IPS-11a (cell line): Measurements from ENCODE around the gene BEST1.
"Not testable (repeated sequence)": the region's sequence is repeated elsewhere in the genome, so short reads cannot be mapped to it uniquely, and the experiment has no call there.

Experiments used
- H3K4me3 ChIP-seq: one replicate; pipeline ENCODE4 v1.5.1; 2013; ENCODE audit warnings: low read depth, low read length, control low read depth

BEST1 gene

DNA sequence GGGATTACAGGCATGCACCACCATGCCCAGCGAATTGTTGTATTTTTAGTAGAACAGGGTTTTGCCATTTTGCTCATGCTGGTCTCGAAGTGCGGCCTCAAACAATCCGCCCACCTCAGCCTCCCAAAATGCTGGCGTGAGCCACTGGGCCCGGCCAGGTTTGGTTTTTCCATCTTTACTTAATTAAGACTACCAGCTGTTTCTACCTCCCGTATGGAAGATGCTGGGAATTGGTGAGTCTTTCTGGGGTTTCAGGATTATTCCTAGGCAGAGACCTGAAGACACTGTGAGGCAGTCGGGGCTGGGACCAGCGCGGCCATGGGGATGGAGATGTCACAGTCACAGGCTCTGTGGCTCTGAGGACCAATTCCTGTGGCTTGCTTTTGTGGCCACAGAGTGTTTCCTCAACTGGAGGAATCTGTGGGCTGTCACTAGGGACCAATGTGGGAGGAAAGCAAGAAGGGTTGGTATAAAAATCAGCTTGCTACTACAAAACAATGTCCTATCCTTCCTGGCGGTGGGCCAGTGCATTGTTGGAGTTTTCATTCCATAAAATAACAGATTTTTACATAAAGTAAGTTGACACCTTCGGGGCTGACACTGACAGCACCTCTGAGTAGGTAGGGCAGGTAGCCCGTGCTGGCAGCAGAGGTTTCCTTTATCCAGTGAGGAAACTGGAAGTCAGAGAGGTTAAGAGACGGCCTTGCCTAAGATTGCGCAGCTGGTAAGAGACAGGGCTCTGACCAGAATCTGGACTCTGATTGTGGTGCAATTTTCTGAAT lies 25.7 kb downstream of the BEST1 start:
- no peak overlapping the region for H3K4me3 ChIP-seq

DNA sequence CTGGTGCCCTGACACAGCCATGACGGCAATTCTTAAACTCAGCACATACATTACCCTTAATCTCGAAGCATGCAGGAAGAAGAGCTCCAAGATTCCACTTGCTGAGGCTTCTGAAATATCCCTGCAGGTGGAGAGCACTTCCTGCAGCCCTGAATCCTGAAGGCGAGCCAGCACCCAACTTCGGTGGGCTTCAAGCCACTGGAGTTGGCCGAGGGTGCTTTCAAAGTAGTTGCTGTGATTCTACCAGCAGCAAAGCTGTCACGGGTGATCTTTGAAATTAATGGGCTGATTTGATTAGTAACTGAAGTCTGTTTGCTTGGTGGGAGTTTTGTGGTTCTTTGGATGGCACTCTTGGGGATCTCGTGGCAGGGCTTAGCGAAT lies 26.3 kb downstream of the BEST1 start:
- H3K4me3 ChIP-seq, result no peak overlapping the region

DNA sequence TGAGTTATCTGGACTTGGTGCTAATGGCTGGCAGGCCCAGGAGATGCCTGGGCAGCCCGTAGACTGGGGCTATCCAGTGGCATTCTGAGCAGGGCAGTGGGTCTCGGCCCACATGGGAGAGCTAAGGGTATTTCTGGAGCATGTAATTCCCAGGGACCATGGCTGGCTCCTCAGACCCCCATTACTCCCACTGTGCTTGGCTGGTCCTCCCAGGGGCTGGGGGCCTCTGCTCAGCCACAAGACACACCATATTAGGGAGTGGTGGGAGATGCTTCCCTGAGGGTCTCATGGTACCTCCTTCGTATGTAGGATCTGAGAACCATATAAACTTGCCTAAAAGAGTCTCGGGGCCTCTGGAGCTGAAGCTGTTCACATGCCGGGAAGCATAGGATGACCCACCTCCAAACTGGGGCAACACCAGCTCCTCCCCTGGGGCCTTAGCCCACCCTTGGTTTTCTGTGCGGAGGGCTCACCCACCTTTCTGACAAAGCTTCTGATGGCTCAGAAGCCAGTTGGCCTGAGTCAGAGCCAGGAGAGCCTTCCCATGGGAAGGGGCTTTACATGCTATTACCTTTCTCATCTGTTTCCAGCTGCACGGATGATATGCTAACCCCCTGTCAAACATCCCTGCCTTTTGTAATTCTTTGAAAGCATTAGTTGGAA lies 26.8 kb downstream of the BEST1 start:
- H3K4me3 ChIP-seq, result no peak overlapping the region

DNA sequence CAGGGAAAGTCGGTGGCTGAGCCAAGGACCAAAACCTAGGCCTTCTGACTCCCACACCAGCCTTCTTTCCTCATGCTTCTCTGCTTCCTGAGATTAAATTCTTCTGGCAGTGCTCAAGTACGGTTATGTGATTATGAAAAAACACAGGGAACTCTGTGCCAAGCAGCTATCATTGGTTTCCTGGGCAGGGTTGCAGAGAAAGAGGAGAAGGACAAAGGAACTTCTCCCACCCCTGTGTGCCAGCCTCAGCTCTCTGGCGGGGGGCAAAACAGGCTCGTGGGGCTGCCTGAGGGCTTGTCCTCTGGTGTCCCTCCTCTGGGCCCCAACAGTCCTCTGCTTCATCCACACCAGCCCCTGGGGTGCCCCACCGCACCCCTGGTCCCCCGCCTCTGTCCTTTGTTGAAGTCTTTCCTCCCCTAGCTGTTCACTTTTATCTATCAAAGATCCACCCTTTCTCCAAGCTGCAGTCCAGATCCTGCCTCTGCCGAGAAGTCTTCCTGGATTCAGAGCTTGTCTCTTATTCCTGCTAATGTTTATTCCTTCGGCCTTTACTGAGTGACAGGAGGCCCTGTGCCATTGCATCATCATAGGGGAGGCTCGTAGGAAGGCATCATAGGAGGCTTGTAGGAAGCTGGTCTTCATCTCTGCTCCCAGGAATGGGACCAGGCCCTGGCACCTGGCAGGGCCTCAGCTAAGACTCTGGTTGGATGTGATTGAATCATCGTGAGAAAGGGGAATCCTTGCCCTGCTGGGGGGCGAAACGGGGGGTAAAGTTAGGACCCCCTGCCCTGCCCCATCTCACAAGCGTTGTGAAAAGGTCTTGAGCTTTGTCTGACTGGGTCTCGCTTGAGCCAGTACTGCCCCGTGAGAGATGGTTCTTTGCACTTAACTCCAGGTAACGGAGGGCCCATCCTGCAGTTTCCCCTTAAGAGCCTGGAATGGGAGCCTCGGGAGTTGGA lies 28.8 kb downstream of the BEST1 start:
- no peak overlapping the region for H3K4me3 ChIP-seq

DNA sequence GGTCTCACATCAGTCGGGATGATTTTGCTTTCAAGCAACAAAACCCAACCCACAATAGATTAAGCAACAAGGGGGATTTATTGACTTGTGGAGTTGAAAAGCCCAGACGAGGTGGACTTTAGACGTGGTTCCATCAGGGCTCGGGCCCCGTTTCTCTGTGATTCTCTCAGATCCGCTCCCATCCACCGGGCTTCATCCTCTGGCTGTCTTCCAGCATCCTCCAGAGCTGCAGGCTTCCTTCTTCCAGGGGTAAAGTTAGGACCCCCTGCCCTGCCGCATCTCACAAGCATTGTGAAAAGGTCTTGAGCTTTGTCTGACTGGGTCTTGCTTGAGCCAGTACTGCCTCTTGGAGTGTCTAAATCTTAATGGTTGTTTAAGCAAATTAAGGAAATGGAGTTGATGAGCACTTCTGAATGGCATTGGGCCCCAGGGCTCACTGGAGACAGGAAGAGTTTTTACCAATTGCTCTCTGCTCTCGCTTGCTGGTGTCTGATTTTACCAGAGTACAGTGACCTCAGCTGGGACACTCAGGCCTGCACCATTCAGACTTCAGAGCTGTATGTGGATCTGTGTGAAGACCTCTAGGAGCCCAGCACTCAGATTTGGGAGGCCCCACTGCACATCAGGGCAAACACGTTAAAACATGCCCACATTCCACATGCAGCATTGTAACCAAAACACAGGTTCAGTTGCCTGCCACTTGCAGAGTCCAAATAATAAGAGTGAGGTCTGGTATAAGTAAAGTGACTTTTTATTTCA lies 30.8 kb downstream of the BEST1 start:
- no peak overlapping the region for H3K4me3 ChIP-seq

DNA sequence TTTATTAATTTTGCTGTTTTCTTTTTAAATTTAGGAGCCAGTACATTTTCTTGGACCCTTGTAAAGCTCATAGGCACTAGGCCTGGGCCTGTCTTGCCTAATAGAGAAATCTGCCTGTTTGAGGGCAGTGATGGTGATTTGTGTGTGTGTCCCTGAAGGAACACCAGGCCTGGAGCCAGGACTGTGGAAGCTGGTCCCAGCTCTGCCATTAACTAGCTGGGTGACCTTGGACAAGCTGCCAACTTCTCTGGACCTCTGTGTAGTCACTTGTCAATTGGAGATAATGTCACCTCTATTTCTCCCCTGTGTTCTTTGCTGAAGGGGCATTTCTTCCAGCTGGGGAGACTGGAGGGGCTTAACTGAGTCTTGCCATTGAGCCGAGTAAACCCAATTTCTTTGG lies 33.3 kb downstream of the BEST1 start:
- H3K4me3 ChIP-seq, result no peak overlapping the region

DNA sequence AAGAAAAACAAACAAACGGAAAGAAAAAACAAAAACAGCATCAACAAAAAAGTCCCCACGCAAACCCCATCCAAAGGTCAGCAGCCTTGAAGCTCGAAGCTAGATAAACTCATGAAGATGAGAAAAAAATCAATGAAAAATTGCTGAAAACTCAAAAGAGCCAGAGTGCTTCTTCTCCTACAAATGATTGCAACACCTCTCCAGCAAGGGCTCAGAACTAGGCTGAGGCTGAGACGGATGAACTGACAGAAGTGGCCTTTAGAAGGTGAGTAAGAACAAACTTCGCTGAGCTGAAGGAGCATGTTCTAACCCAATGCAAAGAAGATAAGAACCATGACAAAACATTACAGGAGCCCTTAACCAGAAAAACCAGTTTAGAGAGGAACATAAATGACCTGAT lies 35.7 kb downstream of the BEST1 start:
- H3K4me3 ChIP-seq, result no peak overlapping the region

DNA sequence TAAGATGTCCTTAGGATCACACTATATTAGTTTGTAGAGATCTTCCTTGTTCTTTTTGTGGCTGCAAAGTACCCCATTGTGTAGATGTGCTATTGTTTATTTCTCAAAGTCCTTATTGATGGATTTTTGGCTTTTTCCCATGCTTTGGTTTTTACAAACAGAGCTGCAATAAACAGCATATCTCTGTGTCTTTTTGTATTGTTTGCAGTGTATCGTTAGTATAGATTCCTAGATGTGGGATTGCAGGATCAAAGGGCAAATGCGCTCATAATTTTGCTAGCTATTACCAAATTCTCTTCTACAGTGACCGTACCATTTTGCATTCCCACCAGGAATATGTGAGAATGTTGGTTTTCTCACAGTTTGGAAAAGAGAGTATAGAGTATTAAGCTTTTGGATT lies 44.8 kb downstream of the BEST1 start:
- no peak overlapping the region for H3K4me3 ChIP-seq

DNA sequence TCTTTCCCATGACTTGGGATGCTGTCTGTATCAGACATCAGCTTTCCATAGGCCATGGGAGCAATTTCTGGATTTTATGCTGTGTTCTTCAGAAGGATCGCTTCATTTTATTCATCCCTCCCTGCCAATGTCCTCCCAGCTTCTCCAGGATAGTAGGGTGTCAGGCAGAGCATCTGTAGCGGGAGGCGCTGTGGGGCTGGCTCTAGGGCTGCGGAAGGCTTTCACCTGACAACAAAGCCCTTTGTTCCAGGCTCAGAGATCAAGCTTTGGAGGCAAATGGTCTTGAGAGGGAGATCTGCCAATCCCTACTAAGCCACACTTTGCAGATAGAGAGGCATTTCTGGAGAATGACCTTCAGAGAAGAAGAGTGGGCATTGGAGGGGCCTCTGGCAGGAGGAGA lies 46.8 kb downstream of the BEST1 start:
- H3K4me3 ChIP-seq, result no peak overlapping the region

DNA sequence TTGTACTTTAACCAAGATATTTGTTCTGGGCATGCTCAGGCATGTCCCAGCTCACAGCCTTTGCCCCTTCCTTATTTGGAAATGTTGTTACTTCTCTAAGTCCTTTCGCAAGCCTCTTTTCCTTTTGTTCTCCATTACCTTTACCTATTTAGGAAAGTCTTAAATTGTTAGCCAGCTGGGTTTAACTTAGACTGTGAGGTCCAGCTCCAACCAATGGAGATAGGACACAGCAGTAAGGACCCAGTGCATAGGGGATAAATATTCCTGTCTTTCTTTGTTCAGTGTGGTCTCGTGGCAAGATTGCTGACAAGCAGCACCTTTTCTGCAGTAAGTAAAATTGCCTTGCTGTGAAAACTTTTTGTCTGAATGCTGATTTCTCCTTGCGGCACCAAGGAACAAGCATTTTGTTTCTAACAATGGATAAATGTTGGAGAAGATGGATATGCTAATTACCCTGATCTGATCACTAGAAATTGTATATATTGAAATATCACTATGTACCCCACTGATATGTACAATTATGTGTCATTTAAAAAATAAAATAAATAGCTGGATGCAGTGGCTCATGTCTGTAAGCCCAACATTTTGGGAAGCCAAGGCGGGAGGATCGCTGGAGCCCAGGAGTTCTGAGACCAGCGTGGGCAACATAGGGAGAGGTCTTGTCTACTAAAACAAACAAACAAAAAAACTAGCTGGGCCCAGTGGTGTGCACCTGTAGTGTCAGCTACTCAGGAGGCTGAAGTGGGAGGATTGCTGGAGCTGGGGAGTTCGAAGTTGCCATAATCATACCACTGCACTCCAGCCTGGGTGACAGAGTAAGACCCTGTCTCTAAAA lies 49.2 kb downstream of the BEST1 start:
- H3K4me3 ChIP-seq, result no peak overlapping the region

DNA sequence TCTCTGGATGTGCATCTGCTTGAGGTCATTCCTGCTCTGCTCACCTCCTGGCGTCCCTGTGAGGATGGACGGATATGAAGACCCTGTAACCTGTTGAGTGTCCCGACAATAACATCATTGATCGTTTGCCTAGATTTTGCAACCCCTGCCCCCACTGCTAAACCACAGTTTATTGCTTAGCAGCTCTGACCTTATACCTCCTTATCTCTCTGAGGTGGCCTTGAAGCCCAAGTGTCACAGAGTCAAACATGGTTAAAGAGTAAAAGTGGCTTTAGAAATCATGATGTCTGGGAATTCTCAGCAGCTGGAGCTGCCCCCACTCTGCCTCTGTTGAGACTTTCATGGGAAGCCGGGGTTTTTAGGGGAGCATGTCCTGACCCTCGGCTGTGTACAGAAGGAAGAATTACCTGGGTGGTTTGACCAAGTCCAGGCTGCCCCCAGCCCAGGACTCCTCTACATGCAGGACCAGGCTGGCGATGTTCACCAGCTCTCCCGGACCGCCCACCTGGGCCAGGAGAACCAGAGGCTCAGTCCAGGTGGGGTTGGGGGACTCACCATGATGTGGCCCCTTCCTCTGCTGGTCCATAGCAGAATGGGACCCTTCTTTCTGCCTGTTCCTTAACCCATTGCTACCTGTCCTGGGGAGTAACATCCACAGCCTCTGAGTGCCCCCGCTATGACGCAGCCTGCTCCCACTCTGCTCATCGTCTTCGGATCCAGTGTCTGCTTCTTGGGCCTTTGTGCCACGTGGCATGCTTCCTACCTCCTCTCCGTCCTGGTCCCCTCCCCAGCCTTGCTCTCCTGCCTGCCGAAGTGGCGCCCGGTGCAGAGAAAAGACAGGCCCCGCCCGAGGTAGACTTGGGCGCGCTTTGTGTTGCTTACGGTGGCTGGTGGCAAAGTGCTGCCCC lies 50.6 kb downstream of the BEST1 start:
- no peak overlapping the region for H3K4me3 ChIP-seq

DNA sequence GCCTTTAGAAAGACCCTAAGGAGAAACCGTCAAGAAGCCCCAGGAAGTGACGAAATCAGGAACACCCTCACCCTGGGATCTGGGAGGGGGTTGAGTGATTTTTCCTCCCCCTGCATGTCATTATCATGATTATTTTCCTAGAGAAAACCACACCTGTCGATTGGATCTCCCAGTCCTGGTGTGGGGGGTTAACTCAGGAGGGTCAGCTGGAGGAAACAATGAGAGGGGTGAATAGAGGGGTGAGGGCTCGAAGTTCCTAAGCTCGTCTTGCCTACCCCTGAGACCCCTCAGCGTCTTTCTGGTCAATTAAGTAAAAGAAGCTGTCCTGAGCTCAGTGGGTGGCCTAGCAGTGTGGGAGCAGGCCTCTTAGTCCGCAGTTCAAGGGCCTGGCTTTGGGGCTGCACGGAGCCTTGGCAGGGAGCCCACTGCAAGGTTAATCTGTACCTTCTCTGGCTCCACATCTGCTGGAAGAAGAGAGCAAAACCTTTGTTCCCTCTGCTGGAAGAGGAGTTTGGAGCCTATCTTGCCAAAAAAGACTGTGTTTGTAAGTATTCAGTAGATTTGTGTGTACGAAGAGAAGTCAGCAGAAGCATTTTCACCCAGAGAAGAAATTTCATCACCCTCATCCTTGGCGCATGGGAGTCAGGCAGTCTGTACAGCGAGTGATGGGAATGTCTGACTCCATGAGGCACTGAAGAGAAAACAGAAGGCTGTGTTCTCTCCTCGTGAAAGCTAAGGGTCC lies 51.5 kb downstream of the BEST1 start:
- H3K4me3 ChIP-seq, result no peak overlapping the region

DNA sequence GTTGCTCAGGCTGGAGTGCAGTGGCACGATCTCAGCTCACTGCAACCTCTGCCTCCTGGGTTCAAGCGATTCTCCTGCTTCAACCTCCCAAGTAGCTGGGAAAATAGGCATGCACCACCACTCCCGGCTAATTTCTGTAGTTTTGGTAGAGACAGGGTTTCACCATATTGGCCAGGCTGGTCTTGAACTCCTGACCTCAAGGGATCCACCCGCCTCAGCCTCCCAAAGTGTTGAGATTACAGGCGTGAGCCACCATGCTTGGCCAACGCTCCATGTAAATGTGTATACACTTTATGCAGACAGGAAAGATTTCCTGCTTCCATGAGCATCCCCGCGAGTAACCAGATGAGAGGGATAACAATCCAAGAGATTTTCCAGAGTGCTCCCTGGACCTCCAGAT lies 52.1 kb downstream of the BEST1 start:
- not testable (repeated sequence) for H3K4me3 ChIP-seq

DNA sequence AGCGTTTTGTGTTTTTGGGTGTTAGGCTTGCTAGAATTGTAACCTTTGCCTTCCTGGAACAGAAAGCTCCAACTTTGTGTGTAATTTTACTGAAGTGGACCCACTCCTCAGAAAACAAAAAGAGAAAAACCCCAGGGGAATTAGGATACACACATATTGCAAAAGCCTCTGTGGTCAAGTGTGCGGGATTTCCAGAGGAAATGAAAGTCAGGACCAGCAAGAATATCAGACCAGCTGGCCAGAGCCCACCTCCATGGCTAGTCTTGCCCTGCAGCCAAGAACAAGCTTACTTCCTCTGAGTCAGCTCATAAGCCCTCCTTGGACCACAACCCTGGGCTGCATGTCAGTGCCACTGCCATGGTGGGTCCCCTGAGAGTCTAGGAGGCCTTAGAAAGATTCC lies 54.3 kb downstream of the BEST1 start:
- no peak overlapping the region for H3K4me3 ChIP-seq

DNA sequence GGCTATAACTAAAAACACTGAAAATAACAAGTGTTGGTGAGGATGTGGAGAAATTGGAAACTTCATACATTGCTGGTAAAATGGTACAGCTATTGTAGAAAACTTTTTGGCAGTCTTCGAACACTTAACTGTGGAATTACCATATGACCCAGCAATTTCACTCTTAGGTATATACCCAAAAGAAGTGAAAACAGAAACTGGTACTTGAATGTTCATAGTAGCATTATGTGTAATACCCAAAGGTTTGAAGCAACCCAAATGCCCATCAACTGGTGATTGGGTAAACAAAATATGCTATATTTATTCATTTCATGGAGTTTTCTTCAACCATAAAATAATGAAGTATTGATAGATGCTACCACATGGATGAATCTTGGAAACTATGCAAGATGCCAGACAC lies 58.0 kb downstream of the BEST1 start:
- no peak overlapping the region for H3K4me3 ChIP-seq

DNA sequence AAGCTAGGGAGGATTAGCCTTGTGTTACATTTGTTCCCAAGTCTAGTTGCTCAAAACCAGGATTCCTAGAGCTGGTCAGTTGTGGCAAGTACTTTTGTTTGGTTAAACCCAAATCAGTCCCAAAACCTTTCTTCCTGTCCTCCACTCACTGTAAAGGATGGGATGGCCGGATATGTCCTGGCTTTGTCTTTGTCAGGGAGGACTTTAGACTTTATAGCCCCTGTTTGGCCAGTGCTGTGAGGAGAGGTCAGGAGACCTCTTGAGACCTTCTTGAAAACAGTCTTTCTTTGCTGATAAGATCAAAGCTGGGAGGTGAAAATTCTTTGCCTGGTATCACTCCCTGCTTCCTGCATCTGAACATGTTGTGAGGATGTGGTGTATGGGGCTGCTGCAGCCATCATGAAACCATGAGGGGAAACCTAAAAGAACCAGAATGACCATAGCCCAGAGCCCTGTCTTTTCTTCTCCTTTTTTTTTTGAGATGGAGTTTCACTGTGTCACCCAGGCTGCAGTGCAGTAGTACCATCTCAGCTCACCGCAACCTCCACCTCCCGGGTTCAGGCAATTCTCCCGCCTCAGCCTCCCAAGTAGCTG lies 60.9 kb downstream of the BEST1 start:
- no peak overlapping the region for H3K4me3 ChIP-seq

DNA sequence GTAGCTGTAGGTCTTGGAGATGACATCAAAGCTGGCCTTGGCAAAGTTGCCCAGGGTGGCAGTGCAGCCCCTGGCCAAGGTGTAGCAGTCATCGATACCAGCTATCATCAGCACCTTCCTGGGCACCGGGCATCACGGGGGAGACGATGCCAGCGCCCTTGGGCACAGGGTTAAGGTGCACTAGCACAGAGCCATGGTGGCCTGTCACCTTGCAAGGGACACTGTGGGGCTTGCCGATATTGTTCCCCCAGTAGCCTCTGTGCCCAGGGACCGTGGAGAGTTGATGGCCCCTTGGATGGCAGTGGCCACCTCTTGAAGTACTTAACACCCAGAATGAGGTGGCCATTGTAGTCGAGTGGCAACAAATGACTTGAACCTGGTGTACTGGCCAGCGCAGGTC lies 61.7 kb downstream of the BEST1 start:
- no peak overlapping the region for H3K4me3 ChIP-seq

DNA sequence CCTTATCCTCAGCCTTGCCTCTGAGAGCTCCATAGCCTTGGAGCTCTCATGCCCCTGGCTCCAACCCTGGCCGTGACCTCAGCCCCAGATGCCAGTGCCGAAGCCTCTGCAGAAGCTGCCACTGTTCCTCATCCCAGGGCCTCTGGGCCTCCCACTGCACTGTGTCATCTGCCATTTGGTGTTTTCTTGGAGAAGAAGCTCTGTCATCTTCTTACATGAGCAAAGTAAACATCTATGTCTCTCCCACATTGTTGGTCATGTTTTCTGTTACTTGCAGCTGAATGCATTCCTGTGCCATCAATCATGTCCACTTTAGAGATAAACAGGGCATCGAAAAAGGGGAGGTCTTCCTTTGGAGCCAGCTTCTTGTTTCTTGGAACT lies 62.3 kb downstream of the BEST1 start:
- no peak overlapping the region for H3K4me3 ChIP-seq
